ENCODE measurements around the gene TPD52L1. TPM values are rescaled to one million over a fixed set of nuclear protein-coding genes. Genes with fewer than 3 reads are reported as not detected.
A peak's percentile ranks its signal among the peaks of the same experiment; 100 is the strongest.

Gene TPD52L1
- total RNA-seq, 1 donor from 2014 or later = 48.0 TPM

DNA sequence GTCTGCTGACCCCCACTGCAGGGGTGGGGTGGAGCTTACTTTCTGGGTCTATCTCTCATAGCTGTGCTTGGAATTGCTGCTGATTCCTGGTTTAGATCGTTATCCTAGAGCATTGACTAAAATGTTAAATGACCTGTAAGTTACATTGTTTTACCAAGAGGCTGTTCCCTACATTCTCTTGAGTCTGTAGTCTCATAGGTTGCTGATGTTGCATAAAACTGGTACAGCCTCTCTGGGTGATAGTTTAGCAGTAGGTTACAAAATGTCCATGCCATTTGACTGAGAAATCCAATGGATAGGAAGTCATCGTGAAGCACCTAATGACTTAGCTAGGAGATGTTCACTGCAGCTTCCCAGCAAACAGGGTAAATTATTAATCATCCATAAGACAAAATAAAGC is 62.4 kb downstream of the TPD52L1 start:
- Mint-ChIP-seq H3K4me1 (ENCODE audit: low read depth) (peaks cover 27% of the 10 kb centered on the region), H3K27me3 (ENCODE audit: low read depth) (no peaks in the 10 kb centered on the region), H3K27ac (ENCODE audit: unreplicated experiment) (no peak overlapping the region), H3K4me3 (ENCODE audit: unreplicated experiment) (no peak overlapping the region), H3K36me3 (ENCODE audit: low read depth) (no peaks in the 10 kb centered on the region), H3K9me3 (ENCODE audit: low read depth) (no peaks in the 10 kb centered on the region)
- TF ChIP-seq, protein P1, sequence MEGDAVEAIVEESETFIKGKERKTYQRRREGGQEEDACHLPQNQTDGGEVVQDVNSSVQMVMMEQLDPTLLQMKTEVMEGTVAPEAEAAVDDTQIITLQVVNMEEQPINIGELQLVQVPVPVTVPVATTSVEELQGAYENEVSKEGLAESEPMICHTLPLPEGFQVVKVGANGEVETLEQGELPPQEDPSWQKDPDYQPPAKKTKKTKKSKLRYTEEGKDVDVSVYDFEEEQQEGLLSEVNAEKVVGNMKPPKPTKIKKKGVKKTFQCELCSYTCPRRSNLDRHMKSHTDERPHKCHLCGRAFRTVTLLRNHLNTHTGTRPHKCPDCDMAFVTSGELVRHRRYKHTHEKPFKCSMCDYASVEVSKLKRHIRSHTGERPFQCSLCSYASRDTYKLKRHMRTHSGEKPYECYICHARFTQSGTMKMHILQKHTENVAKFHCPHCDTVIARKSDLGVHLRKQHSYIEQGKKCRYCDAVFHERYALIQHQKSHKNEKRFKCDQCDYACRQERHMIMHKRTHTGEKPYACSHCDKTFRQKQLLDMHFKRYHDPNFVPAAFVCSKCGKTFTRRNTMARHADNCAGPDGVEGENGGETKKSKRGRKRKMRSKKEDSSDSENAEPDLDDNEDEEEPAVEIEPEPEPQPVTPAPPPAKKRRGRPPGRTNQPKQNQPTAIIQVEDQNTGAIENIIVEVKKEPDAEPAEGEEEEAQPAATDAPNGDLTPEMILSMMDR (IDR thresholded peaks at IDR 0.05) = no peak
- no peak for DNase-seq (ENCODE audit: low spot score)

DNA sequence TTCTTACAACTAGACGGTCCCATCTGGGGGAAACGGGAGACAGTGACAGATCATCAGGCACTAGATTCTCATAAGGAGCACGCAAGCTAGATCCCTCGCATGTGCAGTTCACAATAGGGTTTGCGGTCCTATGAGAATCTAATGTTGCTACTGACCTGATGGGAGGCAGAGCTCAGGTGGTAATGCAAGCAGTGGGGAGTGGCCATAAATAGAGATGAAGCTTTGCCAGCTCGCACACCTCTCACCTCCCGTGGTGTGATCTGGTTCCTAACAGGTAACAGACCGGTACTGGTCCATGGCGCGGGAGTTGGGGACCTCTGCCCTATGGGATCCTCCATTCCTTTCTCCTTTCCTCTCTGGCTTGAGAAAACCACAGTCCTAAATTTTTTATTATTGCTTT is 63.8 kb downstream of the TPD52L1 start:
- no peak overlapping the region for H3K4me3 Mint-ChIP-seq (ENCODE audit: unreplicated experiment)
- no peak for DNase-seq (ENCODE audit: low spot score)
- no peaks in the 10 kb centered on the region for H3K9me3 Mint-ChIP-seq (ENCODE audit: low read depth)
- no peak overlapping the region for H3K27ac Mint-ChIP-seq (ENCODE audit: unreplicated experiment)
- no peaks in the 10 kb centered on the region for H3K36me3 Mint-ChIP-seq (ENCODE audit: low read depth)
- no peaks in the 10 kb centered on the region for H3K27me3 Mint-ChIP-seq (ENCODE audit: low read depth)
- TF ChIP-seq, protein P1 (IDR thresholded peaks at IDR 0.05) = no peak
- H3K4me1 Mint-ChIP-seq (ENCODE audit: low read depth) = peaks cover 34% of the 10 kb centered on the region

DNA sequence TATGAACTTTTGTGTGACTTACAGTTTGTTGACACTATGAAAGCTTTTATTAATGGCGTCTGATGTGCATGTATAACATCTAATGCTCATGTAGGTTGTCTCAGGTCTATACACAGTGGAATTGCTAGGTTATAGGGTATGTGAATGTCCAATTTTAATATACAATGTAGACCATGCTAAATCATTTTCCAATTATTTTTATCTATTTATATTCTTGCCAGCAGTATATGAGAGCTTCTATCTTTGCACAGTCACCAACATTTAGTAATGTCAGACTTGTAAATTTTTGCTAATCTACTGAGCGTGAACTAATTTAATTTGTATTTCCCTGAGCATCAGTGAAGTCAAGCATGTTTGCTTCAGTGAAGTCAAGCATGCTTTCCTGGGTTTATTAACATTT is 64.4 kb downstream of the TPD52L1 start:
- no peak overlapping the region for H3K4me3 Mint-ChIP-seq (ENCODE audit: unreplicated experiment)
- TF ChIP-seq, protein P1 (IDR thresholded peaks at IDR 0.05) = no peak
- H3K27ac Mint-ChIP-seq (ENCODE audit: unreplicated experiment) = no peak overlapping the region
- no peaks in the 10 kb centered on the region for H3K9me3 Mint-ChIP-seq (ENCODE audit: low read depth)
- peaks cover 38% of the 10 kb centered on the region for H3K4me1 Mint-ChIP-seq (ENCODE audit: low read depth)
- no peaks in the 10 kb centered on the region for H3K36me3 Mint-ChIP-seq (ENCODE audit: low read depth)
- H3K27me3 Mint-ChIP-seq (ENCODE audit: low read depth) = no peaks in the 10 kb centered on the region
- DNase-seq (ENCODE audit: low spot score) = no peak

DNA sequence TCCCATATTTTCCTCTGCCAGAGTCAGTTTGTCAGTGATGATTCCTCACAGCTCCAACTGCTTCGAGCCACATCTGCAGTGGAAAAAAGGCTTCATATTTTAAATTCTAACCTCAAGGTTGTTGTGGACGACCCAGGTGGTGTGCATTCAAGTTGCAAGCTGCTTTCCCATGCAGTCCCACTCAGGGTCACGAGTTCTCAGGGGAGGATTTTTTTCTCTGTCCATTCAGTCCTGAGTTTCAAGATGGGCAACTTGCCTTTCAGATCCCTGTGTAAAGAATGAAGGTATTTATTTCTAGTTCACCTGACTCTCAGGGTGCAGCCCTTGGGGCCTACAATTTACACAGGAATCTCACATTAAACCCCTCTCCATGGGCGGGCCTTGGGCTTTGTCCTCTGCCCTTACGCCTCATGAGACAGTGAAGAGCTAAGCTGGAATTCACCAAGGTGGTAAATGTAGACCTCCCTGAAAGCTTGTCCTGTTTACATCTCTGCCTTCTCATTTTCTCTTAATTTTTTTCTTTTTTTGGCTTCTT is 65.9 kb downstream of the TPD52L1 start:
- DNase-seq (ENCODE audit: low spot score) = no peak
- Mint-ChIP-seq H3K27me3 (ENCODE audit: low read depth) (no peaks in the 10 kb centered on the region), H3K4me1 (ENCODE audit: low read depth) (peaks cover 47% of the 10 kb centered on the region), H3K27ac (ENCODE audit: unreplicated experiment) (no peak overlapping the region), H3K4me3 (ENCODE audit: unreplicated experiment) (no peak overlapping the region), H3K9me3 (ENCODE audit: low read depth) (no peaks in the 10 kb centered on the region), H3K36me3 (ENCODE audit: low read depth) (no peaks in the 10 kb centered on the region)
- TF ChIP-seq, protein P1 (IDR thresholded peaks at IDR 0.05) = no peak

DNA sequence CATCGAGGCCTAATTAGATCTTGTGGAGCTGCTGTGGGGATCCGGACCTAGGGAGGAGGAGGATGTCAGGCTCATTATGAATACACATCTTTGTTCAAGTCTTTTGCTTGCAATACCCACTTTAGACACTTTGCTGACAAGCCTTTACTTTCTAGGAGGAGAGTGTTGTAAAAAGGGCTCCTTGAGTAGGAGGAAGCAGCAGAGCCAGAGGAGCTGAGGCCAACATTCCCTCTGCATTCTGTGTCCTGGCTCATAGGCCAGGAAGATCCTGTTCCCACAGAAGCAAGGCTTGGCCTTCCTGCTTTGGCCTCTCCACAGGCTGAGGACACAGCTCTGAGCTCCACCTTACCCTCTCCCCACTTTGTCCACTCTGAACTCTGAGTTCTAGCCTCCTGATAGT is 67.1 kb downstream of the TPD52L1 start:
- DNase-seq (ENCODE audit: low spot score) = no peak
- no peaks in the 10 kb centered on the region for H3K36me3 Mint-ChIP-seq (ENCODE audit: low read depth)
- peaks cover 43% of the 10 kb centered on the region for H3K4me1 Mint-ChIP-seq (ENCODE audit: low read depth)
- H3K27ac Mint-ChIP-seq (ENCODE audit: unreplicated experiment) = peak overlapping the region; percentile 46
- no peaks in the 10 kb centered on the region for H3K27me3 Mint-ChIP-seq (ENCODE audit: low read depth)
- H3K4me3 Mint-ChIP-seq (ENCODE audit: unreplicated experiment) = no peak overlapping the region
- no peaks in the 10 kb centered on the region for H3K9me3 Mint-ChIP-seq (ENCODE audit: low read depth)
- TF ChIP-seq, protein P1 (IDR thresholded peaks at IDR 0.05) = peak; percentile 15

Measured in chondrocyte (in vitro differentiated cells).